D341Med (cell line): ENCODE measurements around the gene GALNT3.

ENCODE experiments used
- DNase-seq: peaks from one replicate; pipeline ENCODE4 v3.0.0; 2012; ENCODE audit warnings: low spot score

GALNT3 gene

GRCh38 chr2:165793779-165794535, at the start of gene GALNT3:
Gene GALNT3, minus strand, starts transcription at chr2:165794247. Its CDS starts 23,547 bp downstream, at chr2:165770700.
- peak; percentile 53 for DNase-seq

GRCh38 chr2:165843351-165843750, 49.3 kb upstream of the GALNT3 start:
- no peak for DNase-seq

- no peak for DNase-seq
Measured at GRCh38 chr2:165840333-165840958, 46.4 kb upstream of the GALNT3 start.

- no peak for DNase-seq
Measured at GRCh38 chr2:165839610-165840009, 45.6 kb upstream of the GALNT3 start.

GRCh38 chr2:165837122-165837521, 43.1 kb upstream of the GALNT3 start:
- DNase-seq: no peak

GRCh38 chr2:165835363-165835762, 41.3 kb upstream of the GALNT3 start:
- no peak for DNase-seq

GRCh38 chr2:165833156-165833555, 39.1 kb upstream of the GALNT3 start:
- DNase-seq: no peak

GRCh38 chr2:165827921-165828276, 33.9 kb upstream of the GALNT3 start:
- no peak for DNase-seq

- no peak for DNase-seq
Measured at GRCh38 chr2:165827016-165827920, 33.2 kb upstream of the GALNT3 start.

- no peak for DNase-seq
Measured at GRCh38 chr2:165825041-165825440, 31.0 kb upstream of the GALNT3 start.

GRCh38 chr2:165820296-165820695, 26.2 kb upstream of the GALNT3 start:
- DNase-seq: no peak

- DNase-seq: no peak
Measured at GRCh38 chr2:165818920-165819319, 24.9 kb upstream of the GALNT3 start.

- DNase-seq: no peak
Measured at GRCh38 chr2:165815299-165816141, 21.5 kb upstream of the GALNT3 start.

- DNase-seq: no peak
Measured at GRCh38 chr2:165814473-165814872, 20.4 kb upstream of the GALNT3 start.

GRCh38 chr2:165811592-165812370, 17.7 kb upstream of the GALNT3 start:
- DNase-seq: no peak

- DNase-seq: no peak
Measured at GRCh38 chr2:165810418-165810817, 16.4 kb upstream of the GALNT3 start.

GRCh38 chr2:165804719-165805118, 10.7 kb upstream of the GALNT3 start:
- no peak for DNase-seq

- DNase-seq: no peak
Measured at GRCh38 chr2:165803123-165803760, 9.2 kb upstream of the GALNT3 start.

- no peak for DNase-seq
Measured at GRCh38 chr2:165801176-165801575, 7.1 kb upstream of the GALNT3 start.

GRCh38 chr2:165796819-165797530, 2.9 kb upstream of the GALNT3 start:
- no peak for DNase-seq
